Measurements from ENCODE around the gene TMPRSS2. TPM values are rescaled to one million over a fixed set of nuclear protein-coding genes. Genes with fewer than 3 reads are reported as not detected.

TMPRSS2 gene
- total RNA-seq, 4 donors from 2014 or later: 5.1 to 19.2 (median 12.1) TPM

DNA sequence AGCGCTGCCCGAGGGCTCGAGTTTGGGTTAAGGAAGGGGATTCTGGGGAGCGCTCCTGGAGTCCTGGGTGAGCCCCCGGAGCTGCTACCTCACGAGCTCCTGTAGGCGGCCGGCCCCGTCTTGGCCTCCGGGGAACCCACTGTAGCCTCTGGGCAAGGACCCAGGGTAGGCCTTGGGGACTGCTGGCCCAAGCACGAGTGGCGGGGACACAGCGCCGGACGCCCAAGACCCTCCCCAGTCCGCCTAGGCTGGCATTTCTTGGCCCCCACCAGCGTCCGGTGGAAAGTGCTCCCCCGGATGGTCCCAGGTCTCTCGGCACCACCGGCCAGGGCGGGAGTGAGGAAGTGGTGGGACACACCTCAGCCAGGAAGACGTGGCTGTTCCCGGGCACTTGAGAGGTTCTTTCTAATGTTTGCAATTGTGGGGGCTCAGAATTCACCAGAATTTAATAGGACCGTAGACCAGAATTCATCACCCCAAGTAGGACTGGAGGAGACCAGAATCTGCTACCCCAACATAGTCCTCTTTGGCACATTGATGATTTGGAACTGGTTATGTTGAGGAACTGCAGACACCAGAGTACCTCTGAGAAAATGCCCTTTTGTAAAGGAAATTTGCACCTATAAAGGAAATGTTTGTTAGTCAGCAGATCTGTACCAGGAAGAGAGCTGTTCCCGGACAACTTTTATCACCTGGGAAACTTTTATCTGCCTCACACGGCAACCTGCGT lies 622 bp upstream of the TMPRSS2 start:
- TF ChIP-seq, protein P1, sequence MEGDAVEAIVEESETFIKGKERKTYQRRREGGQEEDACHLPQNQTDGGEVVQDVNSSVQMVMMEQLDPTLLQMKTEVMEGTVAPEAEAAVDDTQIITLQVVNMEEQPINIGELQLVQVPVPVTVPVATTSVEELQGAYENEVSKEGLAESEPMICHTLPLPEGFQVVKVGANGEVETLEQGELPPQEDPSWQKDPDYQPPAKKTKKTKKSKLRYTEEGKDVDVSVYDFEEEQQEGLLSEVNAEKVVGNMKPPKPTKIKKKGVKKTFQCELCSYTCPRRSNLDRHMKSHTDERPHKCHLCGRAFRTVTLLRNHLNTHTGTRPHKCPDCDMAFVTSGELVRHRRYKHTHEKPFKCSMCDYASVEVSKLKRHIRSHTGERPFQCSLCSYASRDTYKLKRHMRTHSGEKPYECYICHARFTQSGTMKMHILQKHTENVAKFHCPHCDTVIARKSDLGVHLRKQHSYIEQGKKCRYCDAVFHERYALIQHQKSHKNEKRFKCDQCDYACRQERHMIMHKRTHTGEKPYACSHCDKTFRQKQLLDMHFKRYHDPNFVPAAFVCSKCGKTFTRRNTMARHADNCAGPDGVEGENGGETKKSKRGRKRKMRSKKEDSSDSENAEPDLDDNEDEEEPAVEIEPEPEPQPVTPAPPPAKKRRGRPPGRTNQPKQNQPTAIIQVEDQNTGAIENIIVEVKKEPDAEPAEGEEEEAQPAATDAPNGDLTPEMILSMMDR (IDR thresholded peaks at IDR 0.05): no peak
- no peak for TF ChIP-seq POLR2A (IDR thresholded peaks at IDR 0.05)
- intact Hi-C loops (cut with DNase I; ENCODE audit: low total_unique reads): no loop called here
- no peak for DNase-seq (ENCODE audit: low spot score in 2 of 2)
- no peak overlapping the region for H3K4me3 ChIP-seq (ENCODE audit: low read depth, poor library complexity, severe bottlenecking)
- WGBS, 2 donors: 15 to 29% methylated on average over 6 to 28 of the region's 28 CpGs

DNA sequence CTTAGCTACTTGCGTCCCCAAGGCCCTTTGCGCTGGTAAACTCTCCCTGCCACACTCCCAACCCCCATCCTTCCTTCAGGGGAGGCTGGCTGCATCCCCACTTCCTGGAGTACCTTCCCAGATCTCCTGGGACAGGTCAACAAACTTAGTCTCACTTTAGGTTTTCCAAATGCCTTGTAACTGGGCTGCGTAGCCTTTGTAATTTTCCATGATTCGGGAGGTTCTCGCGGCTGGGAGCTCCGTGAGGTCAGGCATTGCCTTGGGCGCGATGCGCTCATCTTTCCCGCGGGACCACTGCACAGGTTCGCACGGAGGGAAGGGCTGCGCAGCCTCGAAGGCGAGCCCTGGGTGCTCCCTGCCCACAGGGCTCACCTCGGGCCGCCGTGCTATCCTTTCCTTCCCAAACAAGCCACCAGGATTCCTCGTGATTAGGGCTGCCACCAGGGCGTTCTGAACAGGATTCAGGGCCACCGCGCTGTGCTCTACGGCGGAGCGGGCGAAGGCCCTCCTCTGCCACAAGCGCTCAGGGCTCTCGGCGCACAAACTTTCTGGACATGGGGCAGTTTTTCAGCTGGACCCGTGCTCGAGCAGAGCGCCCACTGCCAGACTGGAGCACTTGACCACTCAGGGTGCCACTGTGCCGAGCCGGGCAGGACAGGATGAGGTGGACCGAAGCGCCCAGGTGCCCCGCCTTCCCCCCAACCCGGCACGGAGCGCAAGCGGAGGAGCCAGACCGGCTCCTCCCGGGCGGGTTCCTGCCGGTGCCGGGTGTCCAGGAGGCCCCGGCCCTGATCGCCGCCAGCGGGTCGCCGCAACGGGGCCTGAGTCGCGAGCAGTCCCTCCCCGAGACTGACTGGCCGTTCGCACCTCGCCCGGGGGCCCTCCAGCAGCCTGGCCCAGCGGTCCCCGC lies 1.1 kb downstream of the TMPRSS2 start:
- TF ChIP-seq, protein P1 (IDR thresholded peaks at IDR 0.05): no peak
- TF ChIP-seq POLR2A (IDR thresholded peaks at IDR 0.05): no peak
- no peak overlapping the region for H3K4me3 ChIP-seq (ENCODE audit: low read depth, poor library complexity, severe bottlenecking)
- WGBS, 2 donors: 12 to 13% methylated on average over 17 to 33 of the region's 64 CpGs
- DNase-seq (ENCODE audit: low spot score in 2 of 2): no peak
- intact Hi-C loops (cut with DNase I; ENCODE audit: low total_unique reads): no loop called here

DNA sequence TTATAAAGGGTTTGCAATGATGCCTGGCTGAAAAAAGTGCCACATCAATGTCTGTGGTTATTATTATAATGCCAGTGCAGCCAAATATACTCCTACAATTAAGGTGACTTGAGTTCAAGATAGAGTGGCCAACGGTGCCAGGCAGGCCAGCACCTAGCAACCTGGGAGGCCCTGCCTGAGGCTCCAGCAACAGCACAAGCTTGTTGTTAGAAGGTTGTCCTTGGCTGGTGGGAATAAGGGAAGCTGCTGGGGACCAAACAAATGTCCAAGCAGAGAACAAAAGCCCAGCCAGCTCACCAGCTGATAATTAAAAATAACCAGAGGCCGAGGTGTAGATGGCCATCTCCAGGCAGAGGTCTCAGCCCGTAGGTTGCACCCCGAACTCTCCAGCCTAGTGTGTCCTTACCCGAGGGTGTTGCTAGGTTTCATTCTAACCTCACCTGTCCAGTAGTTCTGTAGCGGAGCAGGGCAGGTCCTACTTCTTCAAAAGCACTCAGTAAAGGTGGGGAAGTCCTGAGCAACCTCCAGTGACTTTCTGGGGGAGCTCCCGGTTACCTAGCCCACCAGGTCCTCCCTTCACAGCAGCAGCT lies 1.9 kb downstream of the TMPRSS2 start:
- intact Hi-C loops (cut with DNase I; ENCODE audit: low total_unique reads): no loop called here
- 74 to 81% methylated on average over 7 of the region's 7 CpGs for WGBS, 2 donors
- H3K4me3 ChIP-seq (ENCODE audit: low read depth, poor library complexity, severe bottlenecking): no peak overlapping the region
- TF ChIP-seq, protein P1 (IDR thresholded peaks at IDR 0.05): no peak
- TF ChIP-seq POLR2A (IDR thresholded peaks at IDR 0.05): no peak
- DNase-seq (ENCODE audit: low spot score in 2 of 2): no peak

DNA sequence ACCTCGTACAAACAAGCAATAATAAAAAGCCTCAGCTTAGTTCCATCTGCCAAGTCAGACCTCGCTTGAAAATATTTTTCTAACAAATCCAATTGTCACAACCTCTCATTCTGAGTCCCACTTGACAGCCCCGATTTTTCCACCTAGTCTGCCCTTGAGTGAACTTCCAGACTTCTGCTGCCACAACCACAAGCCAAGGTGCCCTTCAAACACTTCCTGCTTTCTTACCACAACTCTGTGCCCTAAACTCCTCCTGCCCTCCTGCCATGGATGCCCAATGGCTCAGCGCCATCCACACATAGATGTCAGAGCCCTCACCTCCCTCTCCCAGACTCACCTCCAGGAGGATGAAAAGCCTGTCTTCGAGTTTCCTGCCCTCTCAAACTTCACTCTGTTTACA lies 3.9 kb downstream of the TMPRSS2 start:
- WGBS, 2 donors: 64 to 72% methylated on average over 5 of the region's 5 CpGs
- no peak for TF ChIP-seq POLR2A (IDR thresholded peaks at IDR 0.05)
- TF ChIP-seq, protein P1 (IDR thresholded peaks at IDR 0.05): no peak
- intact Hi-C loops (cut with DNase I; ENCODE audit: low total_unique reads): no loop called here
- no peak overlapping the region for H3K4me3 ChIP-seq (ENCODE audit: low read depth, poor library complexity, severe bottlenecking)
- DNase-seq (ENCODE audit: low spot score in 2 of 2): no peak

DNA sequence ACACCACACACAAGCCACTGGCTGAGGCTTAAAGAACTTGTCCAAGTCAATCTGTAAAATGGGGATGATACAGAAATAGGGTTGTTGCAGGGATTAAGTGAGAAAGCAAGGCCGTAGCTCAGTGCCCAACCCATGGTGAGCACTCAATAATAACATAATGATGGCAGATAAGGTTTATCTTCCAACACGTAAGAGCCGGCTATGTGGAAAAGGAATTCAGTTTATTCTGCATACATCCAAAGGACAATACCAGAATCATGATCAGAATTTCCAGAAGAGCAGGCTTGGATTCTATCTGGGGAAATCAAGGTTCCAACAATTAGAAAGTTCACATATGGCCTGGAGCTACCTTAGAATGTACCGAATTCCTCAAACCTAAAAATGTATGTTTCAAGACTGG lies 4.6 kb downstream of the TMPRSS2 start:
- intact Hi-C loops (cut with DNase I; ENCODE audit: low total_unique reads): no loop called here
- TF ChIP-seq POLR2A (IDR thresholded peaks at IDR 0.05): no peak
- TF ChIP-seq, protein P1 (IDR thresholded peaks at IDR 0.05): no peak
- no peak for DNase-seq (ENCODE audit: low spot score in 2 of 2)
- H3K4me3 ChIP-seq (ENCODE audit: low read depth, poor library complexity, severe bottlenecking): no peak overlapping the region
- 90 to 93% methylated on average over 4 of the region's 4 CpGs for WGBS, 2 donors

Data from lower leg skin (tissue), 4 donors.